Subcutaneous adipose tissue (tissue), 4 donors: ENCODE measurements around the gene DNAH6. TPM values are rescaled to one million over a fixed set of nuclear protein-coding genes. Genes with fewer than 3 reads are reported as not detected.

Source experiments
- total RNA-seq, 4 donors: library from RNA; depleted of rRNA; stranded (reverse); fragments of >200 nt; gene quantifications; one replicate each; pipeline ENCODE4 v1.1.0, GENCODE V29; 2016
- TF ChIP-seq, protein P1 (sequence below): fragments of 450-650 bp; IDR thresholded peaks from one replicate; pipeline ENCODE4 v1.5.1; 2016; ENCODE audit warnings: low read depth, mild to moderate bottlenecking, control low read depth, antibody characterized with exemption, moderate library complexity

DNAH6 gene
- total RNA-seq, 4 donors from 2014 or later = 0.49 to 2.4 (median 1.2) TPM

- TF ChIP-seq, protein P1, sequence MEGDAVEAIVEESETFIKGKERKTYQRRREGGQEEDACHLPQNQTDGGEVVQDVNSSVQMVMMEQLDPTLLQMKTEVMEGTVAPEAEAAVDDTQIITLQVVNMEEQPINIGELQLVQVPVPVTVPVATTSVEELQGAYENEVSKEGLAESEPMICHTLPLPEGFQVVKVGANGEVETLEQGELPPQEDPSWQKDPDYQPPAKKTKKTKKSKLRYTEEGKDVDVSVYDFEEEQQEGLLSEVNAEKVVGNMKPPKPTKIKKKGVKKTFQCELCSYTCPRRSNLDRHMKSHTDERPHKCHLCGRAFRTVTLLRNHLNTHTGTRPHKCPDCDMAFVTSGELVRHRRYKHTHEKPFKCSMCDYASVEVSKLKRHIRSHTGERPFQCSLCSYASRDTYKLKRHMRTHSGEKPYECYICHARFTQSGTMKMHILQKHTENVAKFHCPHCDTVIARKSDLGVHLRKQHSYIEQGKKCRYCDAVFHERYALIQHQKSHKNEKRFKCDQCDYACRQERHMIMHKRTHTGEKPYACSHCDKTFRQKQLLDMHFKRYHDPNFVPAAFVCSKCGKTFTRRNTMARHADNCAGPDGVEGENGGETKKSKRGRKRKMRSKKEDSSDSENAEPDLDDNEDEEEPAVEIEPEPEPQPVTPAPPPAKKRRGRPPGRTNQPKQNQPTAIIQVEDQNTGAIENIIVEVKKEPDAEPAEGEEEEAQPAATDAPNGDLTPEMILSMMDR = no peak
These were observed 192.1 kb downstream of the DNAH6 start for GRCh38 chr2:84708442-84708841.

DNA sequence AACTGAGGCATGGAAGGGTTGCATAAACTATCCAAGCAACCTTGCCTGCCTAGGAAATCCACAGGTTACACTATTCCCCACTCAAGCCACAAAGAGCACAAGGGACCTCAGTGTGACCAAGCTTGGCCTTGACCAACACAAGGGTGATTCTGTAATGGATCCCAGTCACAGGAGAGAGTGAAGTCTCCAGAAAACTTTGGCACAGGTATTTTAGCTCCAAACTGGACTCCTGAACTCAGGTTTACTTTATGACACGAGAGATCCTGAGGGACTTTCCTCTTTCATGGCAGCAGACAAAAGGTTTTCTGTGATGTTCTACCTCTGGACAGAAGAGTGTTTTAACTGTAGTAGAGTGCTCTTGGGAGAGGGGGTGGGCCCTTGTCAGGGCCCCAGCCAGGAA is 195.4 kb downstream of the DNAH6 start:
- TF ChIP-seq, protein P1 = no peak

GRCh38 chr2:84713441-84713840 is 197.1 kb downstream of the DNAH6 start:
- TF ChIP-seq, protein P1 = no peak

DNA sequence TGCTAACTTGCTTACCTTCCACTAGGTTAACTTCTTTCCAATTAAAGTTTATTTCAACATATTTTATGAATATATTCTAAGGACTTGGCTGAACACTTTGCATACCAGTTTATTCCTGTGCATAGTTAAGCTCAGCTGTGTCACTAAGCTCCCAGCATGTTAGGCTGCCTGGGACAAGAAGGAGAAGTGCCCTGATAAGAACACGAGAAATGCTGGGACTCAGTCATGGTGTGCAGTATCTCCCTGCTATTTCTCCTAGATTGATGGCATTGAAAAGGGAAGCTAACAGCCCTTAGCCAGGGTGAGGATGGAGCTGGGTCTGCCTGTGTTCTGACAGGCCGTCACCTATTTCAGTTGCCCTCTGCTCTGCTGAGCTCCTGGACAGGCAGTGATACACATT is 200.3 kb downstream of the DNAH6 start:
- TF ChIP-seq, protein P1 = no peak

DNA sequence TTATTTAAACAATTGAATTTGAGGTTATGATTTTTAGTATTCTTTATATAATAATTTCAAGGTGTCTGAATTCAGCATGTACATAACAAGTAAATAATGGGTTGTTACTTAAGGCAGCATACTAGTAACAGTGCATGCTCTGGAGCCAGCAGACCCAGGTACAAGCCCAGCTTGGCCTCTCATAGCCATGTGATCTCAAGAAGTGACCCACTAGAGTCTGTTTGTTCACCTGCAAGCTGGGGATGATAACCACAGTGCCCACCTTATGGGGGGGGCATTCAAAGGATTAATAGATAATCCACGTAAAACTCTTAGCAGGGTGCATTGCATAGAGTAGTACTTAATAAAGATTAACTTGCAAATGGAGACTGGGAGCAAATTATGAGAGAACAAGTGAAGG is 201.0 kb downstream of the DNAH6 start:
- TF ChIP-seq, protein P1 = no peak

- TF ChIP-seq, protein P1 = no peak
These were observed 203.1 kb downstream of the DNAH6 start for GRCh38 chr2:84719434-84719833.

DNA sequence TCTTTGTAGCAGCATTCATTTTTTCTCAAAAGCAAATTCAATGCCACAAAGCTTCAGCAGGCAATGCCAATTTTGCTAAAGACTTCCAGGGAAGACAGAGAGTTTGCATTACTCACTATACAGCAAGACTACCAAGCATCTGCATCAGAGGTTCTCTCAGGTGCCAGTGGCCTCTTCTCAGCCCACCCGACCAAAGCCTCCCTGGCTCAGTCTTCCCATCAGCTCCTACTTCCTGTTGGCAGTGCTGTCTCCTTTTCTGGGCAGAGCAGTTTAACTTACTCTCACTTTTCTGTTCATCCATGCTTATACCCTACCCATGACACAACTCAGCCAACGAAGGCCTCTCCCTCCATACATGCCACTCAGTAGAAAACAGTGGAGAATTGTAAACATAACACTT is 207.5 kb downstream of the DNAH6 start:
- TF ChIP-seq, protein P1 = no peak
